ENCODE results near the gene FHOD3. TPM values are rescaled to one million over a fixed set of nuclear protein-coding genes. Genes with fewer than 3 reads are reported as not detected.

Gene FHOD3
- total and polyA plus RNA-seq, 2 experiments from 2014 or later, result 2.7 to 8.7 TPM

DNA sequence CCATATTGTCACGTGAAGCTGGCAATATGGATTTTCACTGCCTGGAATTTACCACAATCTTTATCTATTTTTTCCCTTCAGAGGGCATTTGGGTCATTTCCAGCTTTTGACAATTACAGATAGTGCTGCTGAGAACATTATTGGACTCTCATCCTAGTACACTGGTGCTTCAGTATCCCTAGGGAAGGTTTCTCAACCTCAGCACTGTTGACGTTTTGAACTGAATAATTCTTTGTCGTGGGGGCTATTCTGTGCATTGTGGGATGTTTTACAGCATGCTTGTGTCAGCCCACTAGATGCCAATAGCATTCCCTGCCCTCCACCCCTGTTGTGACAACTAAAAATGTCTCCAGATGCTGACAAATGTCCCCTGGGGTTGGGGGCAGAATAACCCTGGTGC is 345.5 kb downstream of the FHOD3 start:
- no peaks in the 10 kb centered on the region for H3K27me3 ChIP-seq (ENCODE audit: insufficient read depth)
- H3K27me3 Mint-ChIP-seq (ENCODE audit: insufficient read depth, low read depth, poor library complexity), result peaks cover 3% of the 10 kb centered on the region
- no peak for ATAC-seq

More for the DNA sequence above, 345.5 kb downstream of the FHOD3 start:
- Histone ChIP-seq H2AFZ (no peak overlapping the region), H3K27ac (ENCODE audit: low read depth) (no peak overlapping the region), H4K20me1 (replicated peaks; ENCODE audit: insufficient read depth) (no peaks in the 10 kb centered on the region; the same call in 1 of the 2 replicates), H3K36me3 (ENCODE audit: insufficient read depth) (no peaks in the 10 kb centered on the region), H3K9me2 (ENCODE audit: insufficient read depth) (0 out of 2 replicates have a peak, but pooled peaks cover 3% of the 10 kb centered on the region), H3K79me2 (replicated peaks; ENCODE audit: insufficient read depth) (no peaks in the 10 kb centered on the region), H3K4me3 (no peak overlapping the region), H3F3A (replicated peaks; ENCODE audit: low read depth) (no peaks in the 10 kb centered on the region), H3K4me1 (ENCODE audit: insufficient read depth) (no peaks in the 10 kb centered on the region), H3K4me2 (no peak overlapping the region)
- H3K4me3 Mint-ChIP-seq, result no peak overlapping the region
- H3K27ac Mint-ChIP-seq, result no peak overlapping the region
- H3K36me3 Mint-ChIP-seq (ENCODE audit: low read depth), result no peaks in the 10 kb centered on the region
- H3K4me1 Mint-ChIP-seq, result 0 out of 3 replicates have a peak, but pooled peaks cover 4% of the 10 kb centered on the region
- TF ChIP-seq CREB1 (CRISPR knock-in tag; IDR thresholded peaks at IDR 0.05; ENCODE audit: low read depth) (no peak), STAT1 (IDR thresholded peaks at IDR 0.05; ENCODE audit: unreplicated experiment) (no peak), EZH2phosphoT487 (IDR thresholded peaks at IDR 0.05; ENCODE audit: unreplicated experiment) (no peak), ZNF462 (CRISPR knock-in tag; IDR thresholded peaks at IDR 0.05) (no peak), ZNF114 (CRISPR knock-in tag; IDR thresholded peaks at IDR 0.05) (no peak), EZH2 (IDR thresholded peaks at IDR 0.05; ENCODE audit: low read depth, unreplicated experiment) (no peak), REST (IDR thresholded peaks at IDR 0.05; ENCODE audit: unreplicated experiment) (no peak), ETS1 (IDR thresholded peaks at IDR 0.05) (no peak), ZNF331 (CRISPR knock-in tag; IDR thresholded peaks at IDR 0.05; ENCODE audit: low read depth) (no peak), POLR2AphosphoS5 (IDR thresholded peaks at IDR 0.05; ENCODE audit: low read depth) (no peak), NANOG (IDR thresholded peaks at IDR 0.05; ENCODE audit: borderline replicate concordance) (no peak), JUNB (IDR thresholded peaks at IDR 0.05; ENCODE audit: unreplicated experiment) (no peak)
- TF ChIP-seq, protein P1, sequence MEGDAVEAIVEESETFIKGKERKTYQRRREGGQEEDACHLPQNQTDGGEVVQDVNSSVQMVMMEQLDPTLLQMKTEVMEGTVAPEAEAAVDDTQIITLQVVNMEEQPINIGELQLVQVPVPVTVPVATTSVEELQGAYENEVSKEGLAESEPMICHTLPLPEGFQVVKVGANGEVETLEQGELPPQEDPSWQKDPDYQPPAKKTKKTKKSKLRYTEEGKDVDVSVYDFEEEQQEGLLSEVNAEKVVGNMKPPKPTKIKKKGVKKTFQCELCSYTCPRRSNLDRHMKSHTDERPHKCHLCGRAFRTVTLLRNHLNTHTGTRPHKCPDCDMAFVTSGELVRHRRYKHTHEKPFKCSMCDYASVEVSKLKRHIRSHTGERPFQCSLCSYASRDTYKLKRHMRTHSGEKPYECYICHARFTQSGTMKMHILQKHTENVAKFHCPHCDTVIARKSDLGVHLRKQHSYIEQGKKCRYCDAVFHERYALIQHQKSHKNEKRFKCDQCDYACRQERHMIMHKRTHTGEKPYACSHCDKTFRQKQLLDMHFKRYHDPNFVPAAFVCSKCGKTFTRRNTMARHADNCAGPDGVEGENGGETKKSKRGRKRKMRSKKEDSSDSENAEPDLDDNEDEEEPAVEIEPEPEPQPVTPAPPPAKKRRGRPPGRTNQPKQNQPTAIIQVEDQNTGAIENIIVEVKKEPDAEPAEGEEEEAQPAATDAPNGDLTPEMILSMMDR (conservative IDR thresholded peaks at IDR 0.05; ENCODE audit: low read depth in 2 of 2), result no peak
- no peak for DNase-seq (ENCODE audit: low spot score)
- H3K9me3 Mint-ChIP-seq, result no peaks in the 10 kb centered on the region
